Transverse colon (tissue), 3 donors: ENCODE results near the gene KIFC3.

Experiments
- CTCF ChIP-seq, 5 experiments: fragments of 200-600 bp in 3 of 5; fragments of 450-650 bp in 2 of 5; sonication (generic) in 3 of 5; IDR thresholded peaks; 1 replicate in 2 of 5; 2 replicates in 3 of 5; pipeline ENCODE4 v1.5.1; 2016 to 2017; ENCODE audit warnings: antibody characterized with exemption in 5 of 5, inconsistent platforms in 3 of 5, mild to moderate bottlenecking in 2 of 5, moderate library complexity in 1 of 5
- EP300 ChIP-seq: sonication (generic); formaldehyde crosslinking; IDR thresholded peaks from one replicate; pipeline ENCODE4 v1.6.1; 2017; ENCODE audit warnings: antibody characterized with exemption, low read depth
- POLR2A ChIP-seq: fragments of 450-650 bp; IDR thresholded peaks from one replicate; pipeline ENCODE4 v1.6.1; 2016; ENCODE audit warnings: antibody characterized with exemption, mild to moderate bottlenecking, moderate library complexity

- TF ChIP-seq EP300: no peak
- no peak for TF ChIP-seq CTCF (IDR thresholded peaks at IDR 0.05)
- no peak for TF ChIP-seq POLR2A
These were observed 39.8 kb downstream of the KIFC3 start for GRCh38 chr16:57762365-57763040.
